PFSK-1 (cell line): ENCODE data around the gene PCBP3.

Source experiments
- FOXP2 ChIP-seq: optimal IDR thresholded peaks from 2 replicates; pipeline ENCODE3; 2011; ENCODE audit warnings: borderline replicate concordance, control low read depth, inconsistent platforms; ENCODE audit not compliant: insufficient read depth; ENCODE audit errors: extremely low read length, extremely low read depth
- POLR2AphosphoS5 ChIP-seq: IDR thresholded peaks from 2 replicates; pipeline ENCODE4 v1.6.1; 2012; ENCODE audit warnings: low read depth, mild to moderate bottlenecking, control low read depth, low read length, moderate library complexity
- TAF1 ChIP-seq: IDR thresholded peaks from 2 replicates; pipeline ENCODE4 v1.6.1; 2012; ENCODE audit warnings: low read length, control low read depth, borderline replicate concordance; ENCODE audit not compliant: insufficient read depth

GRCh38 chr21:45900034-45900868 lies 256.7 kb downstream of the PCBP3 start:
- TF ChIP-seq POLR2AphosphoS5 (no peak), FOXP2 (no peak), TAF1 (no peak)
